Lower leg skin (tissue), 4 donors: ENCODE results near the gene BEX4. TPM values are rescaled to one million over a fixed set of nuclear protein-coding genes. Genes with fewer than 3 reads are reported as not detected.

Experiments
- DNase-seq, 2 donors: peaks; one replicate each; pipeline ENCODE4 v3.0.0-alpha.2; 2019; ENCODE audit warnings: low spot score in 2 of 2
- H3K4me3 ChIP-seq: fragments of 200-600 bp; sonication (generic); 2 replicates; pipeline ENCODE4 v1.5.1; 2017; ENCODE audit warnings: mild to moderate bottlenecking, low read depth; ENCODE audit not compliant: poor library complexity, severe bottlenecking
- CTCF ChIP-seq, 3 donors: fragments of 450-650 bp; IDR thresholded peaks; one replicate each; pipeline ENCODE4 v1.5.1; 2016; ENCODE audit warnings: antibody characterized with exemption in 3 of 3, mild to moderate bottlenecking in 3 of 3, moderate library complexity in 2 of 3
- POLR2A ChIP-seq, 2 donors: fragments of 450-650 bp; IDR thresholded peaks; one replicate each; pipeline ENCODE4 v1.6.1; 2016 to 2017; ENCODE audit warnings: antibody characterized with exemption in 2 of 2, mild to moderate bottlenecking in 1 of 2, moderate library complexity in 1 of 2
- WGBS, 2 donors: methylation state at CpG; one replicate each; pipeline ENCODE4 v1.1.5; 2018; 5-methylcytosine and 5-hydroxymethylcytosine counted together
- intact Hi-C: fragments of 100-400 bp; cut with DNase I; formaldehyde crosslinking; loops from one replicate; pipeline ENCODE4 v1.15.0; 2023; ENCODE audit warnings: low total_unique reads
- total RNA-seq, 4 donors: library from RNA; depleted of rRNA; stranded (reverse); fragments of >200 nt; gene quantifications; one replicate each; pipeline ENCODE4 v1.1.0, GENCODE V29; 2016

BEX4 gene
- total RNA-seq, 4 donors from 2014 or later: 15.1 to 32.9 (median 25.7) TPM

DNA sequence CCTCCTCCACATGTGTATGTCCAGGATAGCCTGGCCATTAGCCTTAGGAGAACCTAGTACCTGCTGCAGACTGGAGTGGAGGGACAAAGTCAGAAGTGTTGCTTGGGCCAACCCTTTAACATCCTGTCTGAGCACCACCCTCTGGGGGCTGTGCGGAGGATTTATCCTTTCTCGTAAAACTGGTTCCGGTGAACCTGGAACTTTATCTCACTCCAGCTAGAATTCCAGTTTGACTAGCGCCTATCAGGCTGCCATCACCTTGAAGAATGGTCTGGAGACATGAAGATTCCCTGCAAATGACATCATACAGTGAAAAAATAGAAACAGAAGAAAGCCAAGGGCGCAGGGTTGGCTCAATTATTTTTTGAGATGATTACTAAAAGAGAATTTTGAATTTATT is 36.1 kb downstream of the BEX4 start:
- H3K4me3 ChIP-seq: no peak overlapping the region
- TF ChIP-seq POLR2A (IDR thresholded peaks at IDR 0.05) (no peak), CTCF (IDR thresholded peaks at IDR 0.05) (no peak)
- intact Hi-C loops: no loop called here
- 48 to 51% methylated on average over 5 of the region's 5 CpGs for WGBS, 2 donors
- DNase-seq: no peak

GRCh38 chrX:103253608-103254007 is 38.7 kb downstream of the BEX4 start:
- DNase-seq: no peak
- H3K4me3 ChIP-seq: no peak overlapping the region
- intact Hi-C loops: no loop called here
- TF ChIP-seq POLR2A (IDR thresholded peaks at IDR 0.05) (no peak), CTCF (IDR thresholded peaks at IDR 0.05) (no peak)
- 20 to 50% methylated on average over 8 of the region's 8 CpGs for WGBS, 2 donors

- peak overlapping the region; percentile 56 for H3K4me3 ChIP-seq
- WGBS, 2 donors: 0 to 20% methylated on average over 22 of the region's 22 CpGs
- peak in 1 of 2 donors; percentile 19 for DNase-seq
- intact Hi-C loops: no loop called here
- TF ChIP-seq CTCF (IDR thresholded peaks at IDR 0.05): no peak
- TF ChIP-seq POLR2A (IDR thresholded peaks at IDR 0.05): no peak
Measured at GRCh38 chrX:103254171-103254824, 39.4 kb downstream of the BEX4 start.

DNA sequence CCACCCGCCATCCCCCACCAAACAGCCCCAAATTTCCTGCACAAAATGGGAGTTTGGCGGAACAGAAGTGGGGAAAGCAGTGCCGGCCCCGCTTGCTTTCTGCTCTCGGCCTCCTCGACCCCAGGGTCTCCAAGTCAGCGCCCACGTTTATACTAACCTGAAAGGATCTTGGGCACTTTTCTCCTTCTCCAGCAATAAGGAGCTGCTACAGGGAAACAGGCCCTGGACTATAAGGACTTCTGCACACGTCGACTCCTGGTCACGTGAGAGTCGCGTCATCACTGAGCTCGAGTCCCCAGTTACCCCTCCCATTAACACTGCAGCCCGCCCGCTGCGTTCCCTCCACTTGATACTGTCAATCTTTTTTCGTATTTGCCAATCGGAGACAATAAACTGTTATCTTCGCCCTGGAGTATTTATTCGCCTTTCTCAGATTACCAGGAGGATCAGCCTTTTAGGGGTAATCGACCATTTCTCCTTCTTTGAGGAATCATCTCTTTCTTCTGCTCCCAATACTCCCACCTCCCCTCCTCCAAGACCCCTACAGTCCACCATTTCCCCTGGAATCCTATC is 40.1 kb downstream of the BEX4 start, which contains the start of gene TCEAL8:
TSS of gene TCEAL8 (minus strand) at position 235 of the 573 bp plus-strand sequence. CDS start 1,176 bp downstream, outside the sequence.
- TF ChIP-seq POLR2A (IDR thresholded peaks at IDR 0.05) (no peak), CTCF (IDR thresholded peaks at IDR 0.05) (no peak)
- intact Hi-C loops: no loop called here
- DNase-seq: peak; percentile 73 to 94
- H3K4me3 ChIP-seq: peak within 1 kb of the TSS; percentile 56
- WGBS, 2 donors: 1 to 38% methylated on average over 22 of the region's 22 CpGs

- no peak for DNase-seq
- intact Hi-C loops: no loop called here
- H3K4me3 ChIP-seq: no peak overlapping the region
- TF ChIP-seq CTCF (IDR thresholded peaks at IDR 0.05) (no peak), POLR2A (IDR thresholded peaks at IDR 0.05) (no peak)
Measured at GRCh38 chrX:103256651-103257050, 41.7 kb downstream of the BEX4 start.
